Ascending aorta (tissue), 2 donors: ENCODE results near the gene ZFP62. TPM values are rescaled to one million over a fixed set of nuclear protein-coding genes. Genes with fewer than 3 reads are reported as not detected.
A peak's percentile ranks its signal among the peaks of the same experiment; 100 is the strongest.
"Not testable (repeated sequence)": the region's sequence is repeated elsewhere in the genome, so short reads cannot be mapped to it uniquely, and the experiment has no call there.

Experiments used
- DNase-seq, 2 donors: peaks; one replicate each; pipeline ENCODE4 v3.0.0-alpha.2; 2019; ENCODE audit warnings: low spot score in 2 of 2
- H3K27ac ChIP-seq, 2 donors: fragments of 200-600 bp; sonication (generic); one replicate each; pipeline ENCODE4 v1.5.1; 2016 to 2017; ENCODE audit warnings: mild to moderate bottlenecking in 1 of 2
- H3K27me3 ChIP-seq: fragments of 200-600 bp; sonication (generic); one replicate; pipeline ENCODE4 v1.5.1; 2017
- H3K36me3 ChIP-seq, 2 donors: fragments of 200-600 bp; sonication (generic); one replicate each; pipeline ENCODE4 v1.5.1; 2016
- H3K4me1 ChIP-seq, 2 donors: fragments of 200-600 bp; sonication (generic); one replicate each; pipeline ENCODE4 v1.5.1; 2016 to 2017; ENCODE audit warnings: mild to moderate bottlenecking in 1 of 2
- H3K4me3 ChIP-seq, 2 donors: fragments of 200-600 bp; sonication (generic); one replicate each; pipeline ENCODE4 v1.5.1; 2016 to 2017; ENCODE audit warnings: mild to moderate bottlenecking in 1 of 2
- H3K9me3 ChIP-seq, 2 donors: fragments of 200-600 bp; sonication (generic); one replicate each; pipeline ENCODE4 v1.5.1; 2016
- CTCF ChIP-seq, 3 experiments: fragments of 200-600 bp in 2 of 3; fragments of 450-650 bp in 1 of 3; sonication (generic) in 2 of 3; IDR thresholded peaks; one replicate each; pipeline ENCODE4 v1.5.1; 2016 to 2019; ENCODE audit warnings: antibody characterized with exemption in 3 of 3, mild to moderate bottlenecking in 1 of 3, moderate library complexity in 1 of 3
- intact Hi-C: fragments of 100-400 bp; cut with DNase I; formaldehyde crosslinking; loops from one replicate; pipeline ENCODE4 v1.15.1; 2023
- total RNA-seq: library from RNA; depleted of rRNA; stranded (reverse); fragments of >200 nt; gene quantifications from one replicate; pipeline ENCODE4 v1.1.0, GENCODE V29; 2016

The ZFP62 gene
- total RNA-seq, 1 donor from 2014 or later = 1.8 TPM

- peak overlapping the region; percentile 92 to 95 for H3K4me3 ChIP-seq
- H3K9me3 ChIP-seq = no peaks in the 10 kb centered on the region
- H3K36me3 ChIP-seq = peaks cover 6 to 21% of the 10 kb centered on the region in 2 donors
- DNase-seq = peak; percentile 55 to 89
- H3K4me1 ChIP-seq = peaks cover 4 to 18% of the 10 kb centered on the region in 2 donors
- peak overlapping the region; percentile 97 for H3K27ac ChIP-seq
- intact Hi-C loops = loop anchor here (1.0 kb wide), 3 partner anchors 21 to 46 kb away; no protein-coding TSS in a partner anchor
- no peaks in the 10 kb centered on the region for H3K27me3 ChIP-seq
- peak in 2 of 3 experiments; percentile 7 to 9 for TF ChIP-seq CTCF (IDR thresholded peaks at IDR 0.05)
Measured at GRCh38 chr5:180831139-180832093, 29.7 kb downstream of the ZFP62 start.

GRCh38 chr5:180830253-180831138, 30.6 kb downstream of the ZFP62 start:
- intact Hi-C loops = loop anchor here (1.0 kb wide), 3 partner anchors 20 to 45 kb away; no protein-coding TSS in a partner anchor
- no peak for TF ChIP-seq CTCF (IDR thresholded peaks at IDR 0.05)
- Histone ChIP-seq H3K4me1 (peaks cover 4 to 25% of the 10 kb centered on the region in 2 donors), H3K9me3 (no peaks in the 10 kb centered on the region), H3K4me3 (peak overlapping the region; percentile 92 to 95), H3K36me3 (peaks cover 0 to 14% of the 10 kb centered on the region in 2 donors), H3K27ac (peak overlapping the region; percentile 97), H3K27me3 (no peaks in the 10 kb centered on the region)
- peak in 1 of 2 donors; percentile 79 for DNase-seq

- Histone ChIP-seq H3K27me3 (no peaks in the 10 kb centered on the region), H3K4me1 (peaks cover 6 to 32% of the 10 kb centered on the region in 2 donors), H3K4me3 (peak overlapping the region in 1 of 2 donors; percentile 92), H3K27ac (peak overlapping the region; percentile 97), H3K36me3 (peaks cover 0 to 6% of the 10 kb centered on the region in 2 donors), H3K9me3 (no peaks in the 10 kb centered on the region)
- intact Hi-C loops = no loop called here
- no peak for DNase-seq
- TF ChIP-seq CTCF (IDR thresholded peaks at IDR 0.05) = no peak
Measured at GRCh38 chr5:180829726-180830125, 31.4 kb downstream of the ZFP62 start.

DNA sequence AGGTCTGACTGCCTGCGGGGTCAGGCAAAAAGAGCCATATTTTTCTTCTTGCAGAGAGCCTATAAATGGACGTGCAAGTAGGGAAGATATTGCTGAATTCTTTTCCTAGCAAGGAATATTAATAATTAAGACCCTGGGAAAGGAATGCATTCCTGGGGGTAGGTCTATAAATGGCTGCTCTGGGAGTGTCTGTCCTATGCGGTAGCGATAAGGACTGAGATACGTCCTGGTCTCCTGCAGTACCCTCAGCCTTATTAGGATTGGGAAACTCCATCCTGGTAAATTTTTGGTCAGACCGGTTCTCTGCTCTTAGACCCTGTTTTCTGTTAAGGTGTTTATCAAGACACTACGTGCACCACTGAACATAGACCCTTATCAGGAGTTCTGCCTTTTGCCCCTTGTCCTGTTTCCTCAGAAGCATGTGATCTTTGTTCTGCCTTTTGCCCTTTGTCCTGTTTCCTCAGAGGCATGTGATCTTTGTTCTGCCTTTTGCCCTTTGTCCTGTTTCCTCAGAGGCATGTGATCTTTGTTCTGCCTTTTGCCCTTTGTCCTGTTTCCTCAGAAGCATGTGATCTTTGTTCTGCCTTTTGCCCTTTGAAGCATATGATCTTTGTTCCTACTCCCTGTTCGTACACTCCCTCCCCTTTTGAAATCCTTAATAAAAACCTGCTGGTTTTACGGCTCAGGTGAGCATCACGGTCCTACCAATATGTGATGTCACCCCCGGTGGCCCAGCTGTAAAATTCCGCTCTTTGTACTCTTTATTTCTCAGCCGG, 32.1 kb downstream of the ZFP62 start:
- DNase-seq, H3K27me3 ChIP-seq, H3K4me3 ChIP-seq, intact Hi-C loops, H3K36me3 ChIP-seq, H3K9me3 ChIP-seq: not testable (repeated sequence)
- H3K4me1 ChIP-seq = peaks cover 6 to 35% of the 10 kb centered on the region in 2 donors
- peak overlapping the region; percentile 97 for H3K27ac ChIP-seq

DNA sequence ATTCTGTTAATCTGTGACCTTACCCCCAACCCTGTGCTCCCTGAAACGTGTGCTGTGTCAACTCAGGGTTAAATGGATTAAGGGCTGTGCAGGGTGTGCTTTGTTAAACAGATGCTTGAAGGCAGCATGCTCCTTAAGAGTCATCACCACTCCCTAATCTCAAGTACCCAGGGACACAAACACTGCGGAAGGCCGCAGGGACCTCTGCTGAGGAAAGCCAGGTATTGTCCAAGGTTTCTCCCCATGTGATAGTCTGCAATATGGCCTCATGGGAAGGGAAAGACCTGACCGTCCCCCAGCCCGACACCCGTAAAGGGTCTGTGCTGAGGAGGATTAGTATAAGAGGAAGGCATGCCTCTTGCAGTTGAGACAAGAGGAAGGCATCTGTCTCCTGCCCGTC, 33.7 kb downstream of the ZFP62 start:
- H3K36me3 ChIP-seq, H3K9me3 ChIP-seq, H3K4me3 ChIP-seq, H3K27me3 ChIP-seq, intact Hi-C loops, DNase-seq, H3K27ac ChIP-seq: not testable (repeated sequence)
- peaks cover 6 to 31% of the 10 kb centered on the region in 2 donors for H3K4me1 ChIP-seq
